ENCODE data around the gene C1QB. TPM values are rescaled to one million over a fixed set of nuclear protein-coding genes. Genes with fewer than 3 reads are reported as not detected.

C1QB gene
- total and polyA plus RNA-seq, 2 donors (not counting 1 experiment from before 2014, with no cell fraction given), result 0.16 TPM; not detected in 1

DNA sequence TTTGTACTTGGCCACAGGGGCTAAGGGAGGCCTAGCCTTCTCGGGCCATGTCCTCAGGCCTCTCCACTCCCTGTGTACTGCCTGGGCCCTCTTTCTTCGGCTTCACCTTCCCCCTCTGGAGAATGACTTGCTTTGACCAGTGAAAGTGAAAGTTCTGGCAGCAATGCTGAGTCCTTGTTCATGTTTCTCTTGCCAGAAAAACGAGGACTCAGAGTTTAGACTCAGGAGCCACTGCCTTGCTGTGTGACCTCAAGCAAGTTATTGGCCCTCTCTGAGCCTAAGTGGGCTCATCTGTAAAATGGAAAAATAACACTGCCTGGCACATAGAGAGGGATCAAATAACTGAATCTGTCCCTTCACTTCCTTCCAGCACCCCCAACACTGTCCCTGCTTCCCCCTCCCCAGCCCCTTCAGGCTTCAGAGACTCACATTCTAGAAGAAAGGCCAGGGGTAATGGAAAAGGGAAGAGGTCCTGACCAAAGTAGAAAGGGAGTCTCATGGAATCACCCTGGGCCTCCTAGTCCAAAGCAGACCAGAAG, 15.1 kb upstream of the C1QB start:
- Histone ChIP-seq H3K36me3 (replicated peaks in 1 of 2; ENCODE audit: control extremely low read depth in 1 of 2, control insufficient read depth in 1 of 2, extremely low read depth in 1 of 2, insufficient read depth in 2 of 2, low read length in 1 of 2) (no peaks in the 10 kb centered on the region), H3K9me3 (ENCODE audit: control extremely low read depth in 1 of 3, control insufficient read depth in 2 of 3, insufficient read depth in 1 of 3, low read length in 2 of 3) (peaks cover 0 to 15% (median 0%) of the 10 kb centered on the region in 3 donors), H3K4me2 (replicated peaks; ENCODE audit: low read depth, low read length, poor library complexity, severe bottlenecking) (no peak overlapping the region), H3K27ac (ENCODE audit: low read length in 2 of 2) (no peak overlapping the region), H3K4me3 (ENCODE audit: control extremely low read depth in 1 of 5, extremely low read depth in 1 of 5, insufficient read depth in 1 of 5, low read depth in 2 of 5, low read length in 4 of 5) (no peak overlapping the region), H3K79me2 (ENCODE audit: control insufficient read depth, insufficient read depth, low read length) (no peaks in the 10 kb centered on the region), H3K27me3 (replicated peaks in 1 of 4; ENCODE audit: control extremely low read depth in 1 of 4, control insufficient read depth in 3 of 4, insufficient read depth in 4 of 4, low read length in 3 of 4) (peaks cover 0 to 24% (median 0%) of the 10 kb centered on the region in 4 experiments), H3K4me1 (ENCODE audit: control insufficient read depth in 2 of 2, insufficient read depth in 2 of 2, low read length in 2 of 2) (peaks cover 0 to 4% of the 10 kb centered on the region in 2 donors), H2AFZ (ENCODE audit: insufficient read depth, low read depth, low read length, poor library complexity, severe bottlenecking) (no peak overlapping the region), H4K20me1 (ENCODE audit: control insufficient read depth, insufficient read depth, low read length, poor library complexity, severe bottlenecking) (no peaks in the 10 kb centered on the region), H3K9ac (ENCODE audit: low read length) (no peak overlapping the region)
- TF ChIP-seq, protein P1, sequence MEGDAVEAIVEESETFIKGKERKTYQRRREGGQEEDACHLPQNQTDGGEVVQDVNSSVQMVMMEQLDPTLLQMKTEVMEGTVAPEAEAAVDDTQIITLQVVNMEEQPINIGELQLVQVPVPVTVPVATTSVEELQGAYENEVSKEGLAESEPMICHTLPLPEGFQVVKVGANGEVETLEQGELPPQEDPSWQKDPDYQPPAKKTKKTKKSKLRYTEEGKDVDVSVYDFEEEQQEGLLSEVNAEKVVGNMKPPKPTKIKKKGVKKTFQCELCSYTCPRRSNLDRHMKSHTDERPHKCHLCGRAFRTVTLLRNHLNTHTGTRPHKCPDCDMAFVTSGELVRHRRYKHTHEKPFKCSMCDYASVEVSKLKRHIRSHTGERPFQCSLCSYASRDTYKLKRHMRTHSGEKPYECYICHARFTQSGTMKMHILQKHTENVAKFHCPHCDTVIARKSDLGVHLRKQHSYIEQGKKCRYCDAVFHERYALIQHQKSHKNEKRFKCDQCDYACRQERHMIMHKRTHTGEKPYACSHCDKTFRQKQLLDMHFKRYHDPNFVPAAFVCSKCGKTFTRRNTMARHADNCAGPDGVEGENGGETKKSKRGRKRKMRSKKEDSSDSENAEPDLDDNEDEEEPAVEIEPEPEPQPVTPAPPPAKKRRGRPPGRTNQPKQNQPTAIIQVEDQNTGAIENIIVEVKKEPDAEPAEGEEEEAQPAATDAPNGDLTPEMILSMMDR (IDR thresholded peaks at IDR 0.05), result no peak
- TF ChIP-seq EZH2 (IDR thresholded peaks at IDR 0.05; ENCODE audit: borderline replicate concordance, insufficient read depth, low read depth, low read length, poor library complexity, severe bottlenecking), result no peak
- ChIA-PET POLR2A (no interaction called here), CTCF (no interaction called here)
- 65% methylated on average over 3 of the region's 3 CpGs for WGBS (ENCODE audit: insufficient coverage)
- Mint-ChIP-seq H3K4me3 (no peak overlapping the region), H3K27ac (no peak overlapping the region), H3K27me3 (peaks cover 26% of the 10 kb centered on the region), H3K9me3 (ENCODE audit: insufficient read depth) (no peaks in the 10 kb centered on the region), H3K4me1 (no peaks in the 10 kb centered on the region)
- intact Hi-C loops (cut with micrococcal nuclease), result no loop called here
- DNase-seq (no peak), ATAC-seq (ENCODE audit: low read depth) (no peak)

DNA sequence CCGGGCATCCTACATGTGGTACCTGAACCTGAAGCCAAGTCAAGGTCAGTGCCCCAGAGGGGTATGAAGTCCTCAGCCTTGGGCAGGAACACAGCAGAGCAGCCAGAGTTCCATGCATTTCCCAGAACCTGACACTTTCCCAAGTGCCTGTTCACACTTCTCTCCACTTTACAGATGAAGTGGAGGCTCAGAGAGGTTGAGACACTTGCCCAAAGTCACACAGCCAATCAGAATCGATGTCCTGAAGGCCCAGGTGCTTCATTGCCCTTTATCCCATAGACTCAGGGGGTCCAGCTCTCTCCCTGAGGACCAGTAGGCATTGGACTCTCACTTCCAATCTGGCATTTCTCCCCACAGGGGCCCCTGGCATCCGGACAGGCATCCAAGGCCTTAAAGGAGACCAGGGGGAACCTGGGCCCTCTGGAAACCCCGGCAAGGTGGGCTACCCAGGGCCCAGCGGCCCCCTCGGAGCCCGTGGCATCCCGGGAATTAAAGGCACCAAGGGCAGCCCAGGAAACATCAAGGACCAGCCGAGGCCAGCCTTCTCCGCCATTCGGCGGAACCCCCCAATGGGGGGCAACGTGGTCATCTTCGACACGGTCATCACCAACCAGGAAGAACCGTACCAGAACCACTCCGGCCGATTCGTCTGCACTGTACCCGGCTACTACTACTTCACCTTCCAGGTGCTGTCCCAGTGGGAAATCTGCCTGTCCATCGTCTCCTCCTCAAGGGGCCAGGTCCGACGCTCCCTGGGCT, 14.4 kb upstream of the C1QB start:
- no peak for DNase-seq
- ChIA-PET CTCF (interaction anchor here (0.7 to 1.6 kb wide), 2 partner anchors 59 to 218 kb away, joined by 3 to 9 read pairs; no protein-coding TSS in a partner anchor), POLR2A (no interaction called here)
- Histone ChIP-seq H3K9ac (ENCODE audit: low read length) (no peak overlapping the region), H3K27ac (ENCODE audit: low read length in 2 of 2) (no peak overlapping the region), H3K36me3 (replicated peaks in 1 of 2; ENCODE audit: control extremely low read depth in 1 of 2, control insufficient read depth in 1 of 2, extremely low read depth in 1 of 2, insufficient read depth in 2 of 2, low read length in 1 of 2) (no peaks in the 10 kb centered on the region), H3K27me3 (replicated peaks in 1 of 4; ENCODE audit: control extremely low read depth in 1 of 4, control insufficient read depth in 3 of 4, insufficient read depth in 4 of 4, low read length in 3 of 4) (peaks cover 0 to 24% (median 0%) of the 10 kb centered on the region in 4 experiments), H3K4me2 (replicated peaks; ENCODE audit: low read depth, low read length, poor library complexity, severe bottlenecking) (no peak overlapping the region), H2AFZ (ENCODE audit: insufficient read depth, low read depth, low read length, poor library complexity, severe bottlenecking) (no peak overlapping the region), H3K9me3 (ENCODE audit: control extremely low read depth in 1 of 3, control insufficient read depth in 2 of 3, insufficient read depth in 1 of 3, low read length in 2 of 3) (peaks cover 0 to 15% (median 0%) of the 10 kb centered on the region in 3 donors), H3K4me1 (ENCODE audit: control insufficient read depth in 2 of 2, insufficient read depth in 2 of 2, low read length in 2 of 2) (peaks cover 0 to 4% of the 10 kb centered on the region in 2 donors), H3K4me3 (ENCODE audit: control extremely low read depth in 1 of 5, extremely low read depth in 1 of 5, insufficient read depth in 1 of 5, low read depth in 2 of 5, low read length in 4 of 5) (no peak overlapping the region), H4K20me1 (ENCODE audit: control insufficient read depth, insufficient read depth, low read length, poor library complexity, severe bottlenecking) (no peaks in the 10 kb centered on the region), H3K79me2 (ENCODE audit: control insufficient read depth, insufficient read depth, low read length) (no peaks in the 10 kb centered on the region)
- intact Hi-C loops (cut with micrococcal nuclease), result no loop called here
- Mint-ChIP-seq H3K4me1 (no peaks in the 10 kb centered on the region), H3K27ac (no peak overlapping the region), H3K4me3 (no peak overlapping the region), H3K27me3 (peaks cover 23% of the 10 kb centered on the region), H3K9me3 (ENCODE audit: insufficient read depth) (no peaks in the 10 kb centered on the region)
- ATAC-seq (ENCODE audit: low read depth), result no peak
- WGBS (ENCODE audit: insufficient coverage), result 81% methylated on average over 23 of the region's 23 CpGs
- TF ChIP-seq, protein P1 (IDR thresholded peaks at IDR 0.05), result no peak
- no peak for TF ChIP-seq EZH2 (IDR thresholded peaks at IDR 0.05; ENCODE audit: borderline replicate concordance, insufficient read depth, low read depth, low read length, poor library complexity, severe bottlenecking)

Data from B cell (primary cell).